Bronchial epithelial cell (primary cell): ENCODE data around the gene KIAA1217. TPM values are rescaled to one million over a fixed set of nuclear protein-coding genes. Genes with fewer than 3 reads are reported as not detected.

Experiments
- DNase-seq: peaks from one replicate; pipeline ENCODE4 v3.0.0-alpha.2; 2010; ENCODE audit warnings: low read depth
- FAIRE-seq: peaks from 2 replicates; lab custom pipeline; 2011; peaks lifted over from hg19 to GRCh38; lab: Jason Lieb, UNC
- H3K27me3 ChIP-seq: 2 replicates; pipeline ENCODE4 v1.5.1; 2011; ENCODE audit warnings: low read length; ENCODE audit not compliant: control insufficient read depth, insufficient read depth
- H3K36me3 ChIP-seq: 2 replicates; pipeline ENCODE4 v1.5.1; 2011; ENCODE audit warnings: low read length; ENCODE audit not compliant: control insufficient read depth, insufficient read depth
- H3K4me3 ChIP-seq: 2 replicates; pipeline ENCODE4 v1.5.1; 2011; ENCODE audit warnings: mild to moderate bottlenecking, low read depth, low read length, control low read depth
- CTCF ChIP-seq: IDR thresholded peaks from 2 replicates; pipeline ENCODE4 v1.5.1; 2011; ENCODE audit warnings: mild to moderate bottlenecking, moderate library complexity, low read length, control low read depth, inconsistent platforms; ENCODE audit not compliant: insufficient read depth, severe bottlenecking
- total RNA-seq: library from RNA; depleted of rRNA; stranded (reverse); fragments of >200 nt; gene quantifications from 2 replicates; pipeline ENCODE4 v1.2.1, GENCODE V29; 2014

Gene KIAA1217
- total RNA-seq, 1 donor from 2014 or later, result 3.4 TPM

- no peak for TF ChIP-seq CTCF
- no peak for DNase-seq
- Histone ChIP-seq H3K36me3 (peaks cover 5% of the 10 kb centered on the region), H3K4me3 (no peak overlapping the region), H3K27me3 (no peaks in the 10 kb centered on the region)
- FAIRE-seq, result no peak
Measured at GRCh38 chr10:24433705-24434104, 224.8 kb downstream of the KIAA1217 start.

DNA sequence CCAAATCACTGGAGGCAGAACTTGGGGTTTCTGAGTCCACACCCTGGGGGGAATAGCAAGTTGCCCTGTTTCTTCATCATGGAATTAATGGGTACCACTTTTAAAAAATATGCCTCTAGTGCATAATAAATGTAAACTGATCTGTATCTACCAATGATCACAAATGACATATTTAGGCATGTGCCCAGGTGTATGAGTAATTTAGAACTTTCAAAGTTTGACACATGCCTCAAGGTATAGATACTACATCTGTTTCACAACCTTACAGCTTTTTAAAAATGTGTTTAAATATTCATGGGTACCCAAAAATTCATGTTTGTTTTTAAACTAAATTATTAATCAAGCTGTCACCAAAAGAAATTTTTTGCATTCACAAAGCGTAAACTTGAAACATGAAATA is 226.0 kb downstream of the KIAA1217 start:
- Histone ChIP-seq H3K36me3 (peaks cover 6% of the 10 kb centered on the region), H3K27me3 (no peaks in the 10 kb centered on the region), H3K4me3 (no peak overlapping the region)
- peak; percentile 60 for DNase-seq
- no peak for FAIRE-seq
- TF ChIP-seq CTCF, result no peak

- Histone ChIP-seq H3K36me3 (peaks cover 7% of the 10 kb centered on the region), H3K27me3 (no peaks in the 10 kb centered on the region), H3K4me3 (no peak overlapping the region)
- DNase-seq (peak; percentile 96), FAIRE-seq (no peak)
- TF ChIP-seq CTCF, result no peak
Measured at GRCh38 chr10:24435374-24435773, 226.4 kb downstream of the KIAA1217 start.

DNA sequence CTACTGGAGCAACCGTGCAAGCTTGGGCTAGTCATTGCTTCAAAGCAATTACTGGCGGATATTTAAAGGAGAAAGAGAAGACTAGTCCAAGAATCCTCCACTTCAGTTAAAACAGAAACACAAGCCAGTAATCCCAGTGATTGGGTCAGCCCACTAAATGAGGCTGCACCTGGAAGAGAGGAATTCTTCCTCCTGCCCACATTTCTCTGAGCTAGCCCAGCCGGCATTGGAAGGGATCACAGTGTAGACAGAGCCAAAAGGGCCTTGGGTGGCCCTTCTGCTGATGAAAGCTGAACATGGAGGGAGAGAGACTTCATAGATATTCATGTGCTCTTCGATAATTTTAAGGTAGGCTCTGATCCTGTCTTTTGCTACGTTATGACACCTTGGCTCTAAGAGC is 228.4 kb downstream of the KIAA1217 start:
- FAIRE-seq (no peak), DNase-seq (no peak)
- TF ChIP-seq CTCF, result no peak
- Histone ChIP-seq H3K27me3 (no peaks in the 10 kb centered on the region), H3K4me3 (no peak overlapping the region), H3K36me3 (peaks cover 12% of the 10 kb centered on the region)

DNA sequence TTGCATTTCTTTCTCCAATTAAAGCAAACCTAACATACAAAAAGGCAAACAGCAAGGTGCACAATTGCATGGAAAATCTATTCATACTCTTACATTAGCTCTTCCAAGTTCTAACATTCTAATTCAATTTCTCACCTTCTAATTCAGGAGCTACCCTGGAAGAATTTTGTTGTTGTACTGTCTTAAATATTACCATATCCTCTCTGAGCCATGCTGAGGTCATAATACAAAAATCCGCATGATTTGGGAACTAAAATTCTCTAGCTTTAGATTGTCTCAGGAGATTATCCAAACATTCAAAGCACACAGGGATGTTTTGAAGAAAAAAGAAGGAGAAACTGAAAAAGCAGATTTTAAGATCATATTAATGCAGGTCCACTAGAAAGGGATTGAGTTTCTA is 229.9 kb downstream of the KIAA1217 start:
- no peak for DNase-seq
- no peak for FAIRE-seq
- no peak for TF ChIP-seq CTCF
- Histone ChIP-seq H3K4me3 (no peak overlapping the region), H3K36me3 (peaks cover 12% of the 10 kb centered on the region), H3K27me3 (no peaks in the 10 kb centered on the region)

DNA sequence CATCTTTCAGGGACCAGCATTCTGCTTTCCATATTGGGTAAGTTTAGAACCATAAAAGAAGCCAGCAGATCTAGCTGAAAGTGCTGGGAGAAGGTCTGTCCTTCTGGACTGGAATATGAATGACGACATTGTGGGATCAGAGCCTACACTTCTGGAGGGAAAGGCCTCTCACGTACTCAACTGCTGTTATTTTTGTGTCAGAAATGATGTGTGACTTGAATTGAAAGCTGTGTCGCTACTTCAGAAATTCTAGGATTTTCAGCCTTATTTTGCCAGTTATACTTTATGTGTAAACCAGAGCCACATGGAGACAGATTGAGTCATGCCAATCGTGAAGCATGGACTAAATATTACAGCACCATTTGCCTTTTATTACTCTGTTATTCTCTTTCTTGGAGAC is 231.0 kb downstream of the KIAA1217 start:
- no peak for DNase-seq
- Histone ChIP-seq H3K27me3 (no peaks in the 10 kb centered on the region), H3K36me3 (peaks cover 12% of the 10 kb centered on the region), H3K4me3 (no peak overlapping the region)
- no peak for FAIRE-seq
- TF ChIP-seq CTCF, result no peak
